ENCODE results near the gene WRAP53. TPM values are rescaled to one million over a fixed set of nuclear protein-coding genes. Genes with fewer than 3 reads are reported as not detected.

WRAP53 gene
- total RNA-seq, 2 experiments from 2014 or later, result 24.8 to 30.7 TPM

DNA sequence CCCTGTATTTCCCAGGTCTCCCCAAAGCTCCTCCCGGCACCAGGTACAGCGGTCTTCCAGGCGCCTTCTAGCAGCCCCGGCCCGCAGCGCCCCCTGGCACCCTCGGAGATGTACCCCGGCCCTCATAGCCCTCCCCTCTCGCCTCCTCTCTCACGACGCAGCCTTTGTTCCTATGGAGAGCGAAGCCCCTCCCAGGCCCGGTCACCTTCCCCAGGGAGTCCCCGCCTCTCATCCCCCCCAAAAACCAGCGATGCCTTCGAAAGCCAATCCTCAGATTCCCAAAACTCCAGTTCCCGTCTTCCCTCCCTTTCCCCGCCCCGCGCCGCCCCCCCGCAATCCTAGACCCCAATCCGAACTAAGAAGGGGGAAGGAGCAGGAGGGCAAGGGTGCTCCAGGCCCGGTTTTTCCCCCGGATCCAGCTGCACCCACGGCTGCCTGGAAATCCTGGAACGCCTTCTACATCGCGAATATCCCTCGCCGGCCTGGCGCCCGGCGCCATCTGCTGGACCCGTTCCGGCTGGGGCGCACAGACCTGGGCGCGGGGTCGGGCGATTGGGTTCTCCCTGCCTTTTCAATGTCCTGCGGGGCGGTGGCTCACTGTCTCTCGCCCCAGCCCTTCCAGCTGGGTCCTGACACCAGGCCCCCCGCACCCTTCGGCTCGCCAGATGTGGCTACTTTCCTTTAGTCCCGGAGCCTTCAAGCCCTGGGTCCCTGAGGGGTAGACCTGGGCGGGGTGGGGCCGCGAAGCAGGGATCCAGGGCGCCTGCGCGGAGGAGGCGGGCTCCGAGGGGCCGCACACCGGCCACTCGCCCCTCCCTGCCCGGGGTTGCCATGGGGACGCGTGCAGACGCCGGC, 28.9 kb downstream of the WRAP53 start, which contains the start of gene DNAH2:
Gene DNAH2 (plus strand): TSS at position 844 of the 855 bp plus-strand sequence. CDS start 1,991 bp downstream, outside the sequence.
- no TSS peak for BruUV-seq (replicated peaks)
- intact Hi-C loops (cut with micrococcal nuclease; ENCODE audit: unreplicated experiment), result no loop called here
- Histone ChIP-seq H3K9me2 (ENCODE audit: insufficient read depth, low read length) (no peaks in the 10 kb centered on the region), H2AFZ (ENCODE audit: low read length) (no peak within 1 kb of the TSS), H3K36me3 (ENCODE audit: insufficient read depth, low read length) (no peaks in the 10 kb centered on the region), H3K4me2 (ENCODE audit: low read length) (peak within 1 kb of the TSS; percentile 20; the same call in 1 of the 2 replicates), H3K4me1 (ENCODE audit: insufficient read depth, low read length, poor library complexity, severe bottlenecking) (no peaks in the 10 kb centered on the region), H3K4me3 (ENCODE audit: low read depth, low read length, poor library complexity, severe bottlenecking) (no peak within 1 kb of the TSS), H3K79me2 (ENCODE audit: insufficient read depth, low read depth, low read length) (no peaks in the 10 kb centered on the region), H3K27ac (ENCODE audit: low read depth, low read length, poor library complexity, severe bottlenecking) (no peak within 1 kb of the TSS), H4K20me1 (ENCODE audit: insufficient read depth, low read length) (no peaks in the 10 kb centered on the region), H3K9me3 (ENCODE audit: low read length) (no peaks in the 10 kb centered on the region)
- ChIA-PET POLR2A (no interaction called here), CTCF (ENCODE audit: unreplicated experiment) (no interaction called here)
- TF ChIP-seq, protein P1, sequence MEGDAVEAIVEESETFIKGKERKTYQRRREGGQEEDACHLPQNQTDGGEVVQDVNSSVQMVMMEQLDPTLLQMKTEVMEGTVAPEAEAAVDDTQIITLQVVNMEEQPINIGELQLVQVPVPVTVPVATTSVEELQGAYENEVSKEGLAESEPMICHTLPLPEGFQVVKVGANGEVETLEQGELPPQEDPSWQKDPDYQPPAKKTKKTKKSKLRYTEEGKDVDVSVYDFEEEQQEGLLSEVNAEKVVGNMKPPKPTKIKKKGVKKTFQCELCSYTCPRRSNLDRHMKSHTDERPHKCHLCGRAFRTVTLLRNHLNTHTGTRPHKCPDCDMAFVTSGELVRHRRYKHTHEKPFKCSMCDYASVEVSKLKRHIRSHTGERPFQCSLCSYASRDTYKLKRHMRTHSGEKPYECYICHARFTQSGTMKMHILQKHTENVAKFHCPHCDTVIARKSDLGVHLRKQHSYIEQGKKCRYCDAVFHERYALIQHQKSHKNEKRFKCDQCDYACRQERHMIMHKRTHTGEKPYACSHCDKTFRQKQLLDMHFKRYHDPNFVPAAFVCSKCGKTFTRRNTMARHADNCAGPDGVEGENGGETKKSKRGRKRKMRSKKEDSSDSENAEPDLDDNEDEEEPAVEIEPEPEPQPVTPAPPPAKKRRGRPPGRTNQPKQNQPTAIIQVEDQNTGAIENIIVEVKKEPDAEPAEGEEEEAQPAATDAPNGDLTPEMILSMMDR (conservative IDR thresholded peaks at IDR 0.05; ENCODE audit: low read length), result peak; percentile 51
- 0 out of 2 replicates have a peak, but pooled peaks have one; percentile 29 for TF ChIP-seq EZH2phosphoT487 (IDR thresholded peaks at IDR 0.05; ENCODE audit: borderline replicate concordance, low read depth, low read length)
- no peak for DNase-seq (ENCODE audit: low spot score)

DNA sequence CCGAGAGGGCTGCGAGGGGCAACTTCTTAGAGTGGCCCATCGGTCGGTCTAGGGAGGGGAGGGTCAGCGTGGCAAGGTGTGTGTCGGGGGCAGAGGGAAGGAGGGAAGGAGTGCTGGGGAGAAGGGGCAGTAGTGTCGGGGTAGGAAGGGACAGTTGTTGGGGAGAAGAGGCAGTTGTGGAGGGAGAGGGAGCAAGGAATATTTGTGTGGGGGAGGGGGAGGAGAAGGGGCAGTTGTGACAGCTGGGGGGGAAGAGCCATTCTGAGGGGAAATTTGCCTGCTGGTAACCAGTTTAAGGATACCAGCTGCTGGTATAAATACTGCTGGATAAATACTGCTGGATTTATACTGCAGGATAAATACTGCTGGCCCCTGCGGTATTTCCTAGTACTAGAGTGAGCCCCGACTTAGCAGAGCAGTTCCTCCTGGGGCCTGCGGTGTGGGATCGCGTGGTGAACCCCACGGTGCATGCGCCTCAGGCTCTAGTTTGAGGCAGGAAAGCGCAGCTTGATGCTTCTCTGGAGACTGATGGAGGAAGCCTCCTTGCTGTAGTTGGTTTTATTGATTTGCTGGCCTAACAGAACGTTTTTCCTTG, 29.6 kb downstream of the WRAP53 start:
- H2AFZ ChIP-seq (ENCODE audit: low read length), result no peak overlapping the region

More for the DNA sequence above, 29.6 kb downstream of the WRAP53 start:
- TF ChIP-seq, protein P1 (conservative IDR thresholded peaks at IDR 0.05; ENCODE audit: low read length), result no peak
- no peak for TF ChIP-seq EZH2phosphoT487 (IDR thresholded peaks at IDR 0.05; ENCODE audit: borderline replicate concordance, low read depth, low read length)
- Histone ChIP-seq H3K4me2 (ENCODE audit: low read length) (peak overlapping the region; percentile 20; the same call in 1 of the 2 replicates), H3K9me2 (ENCODE audit: insufficient read depth, low read length) (no peaks in the 10 kb centered on the region), H3K4me3 (ENCODE audit: low read depth, low read length, poor library complexity, severe bottlenecking) (no peak overlapping the region), H3K4me1 (ENCODE audit: insufficient read depth, low read length, poor library complexity, severe bottlenecking) (no peaks in the 10 kb centered on the region), H3K36me3 (ENCODE audit: insufficient read depth, low read length) (no peaks in the 10 kb centered on the region), H3K27ac (ENCODE audit: low read depth, low read length, poor library complexity, severe bottlenecking) (no peak overlapping the region), H3K79me2 (ENCODE audit: insufficient read depth, low read depth, low read length) (no peaks in the 10 kb centered on the region), H4K20me1 (ENCODE audit: insufficient read depth, low read length) (no peaks in the 10 kb centered on the region), H3K9me3 (ENCODE audit: low read length) (no peaks in the 10 kb centered on the region)
- BruUV-seq (replicated peaks), result no TSS peak
- CTCF ChIA-PET (ENCODE audit: unreplicated experiment), result no interaction called here
- intact Hi-C loops (cut with micrococcal nuclease; ENCODE audit: unreplicated experiment), result no loop called here
- no peak for DNase-seq (ENCODE audit: low spot score)
- POLR2A ChIA-PET, result no interaction called here
